ENCODE data around the gene HAUS3.

Gene HAUS3

DNA sequence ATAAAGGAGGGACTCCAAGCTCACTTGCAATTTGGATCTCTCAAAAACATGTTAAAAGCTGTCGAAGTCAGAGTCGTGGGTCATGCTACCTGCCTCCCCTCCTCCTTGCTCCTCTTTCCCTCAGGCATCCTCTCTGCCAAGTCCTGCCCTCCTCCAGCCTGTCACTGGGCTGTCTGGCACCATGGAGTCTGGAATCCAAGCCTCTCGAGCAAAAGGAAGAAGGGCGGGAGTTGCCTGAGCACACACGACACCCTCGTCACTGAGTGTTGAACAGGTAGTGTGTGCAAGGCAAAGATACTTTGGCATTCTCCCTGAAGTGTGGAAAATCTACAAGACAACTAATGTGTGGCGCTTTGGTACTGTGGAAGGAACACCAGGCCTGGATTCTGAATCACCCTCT is 62.2 kb downstream of the HAUS3 start (continued):
- TF ChIP-seq ZNF518A (tag by site-specific recombination; conservative IDR thresholded peaks at IDR 0.05; ENCODE audit: low read depth) (no peak), ZNF473 (tag by site-specific recombination; IDR thresholded peaks at IDR 0.05) (no peak), YY1 (tag by site-specific recombination; IDR thresholded peaks at IDR 0.05) (no peak), PBX3 (CRISPR knock-in tag; IDR thresholded peaks at IDR 0.05) (no peak), ZSCAN23 (tag by site-specific recombination; IDR thresholded peaks at IDR 0.05) (no peak)
- TF ChIP-seq, protein P1, sequence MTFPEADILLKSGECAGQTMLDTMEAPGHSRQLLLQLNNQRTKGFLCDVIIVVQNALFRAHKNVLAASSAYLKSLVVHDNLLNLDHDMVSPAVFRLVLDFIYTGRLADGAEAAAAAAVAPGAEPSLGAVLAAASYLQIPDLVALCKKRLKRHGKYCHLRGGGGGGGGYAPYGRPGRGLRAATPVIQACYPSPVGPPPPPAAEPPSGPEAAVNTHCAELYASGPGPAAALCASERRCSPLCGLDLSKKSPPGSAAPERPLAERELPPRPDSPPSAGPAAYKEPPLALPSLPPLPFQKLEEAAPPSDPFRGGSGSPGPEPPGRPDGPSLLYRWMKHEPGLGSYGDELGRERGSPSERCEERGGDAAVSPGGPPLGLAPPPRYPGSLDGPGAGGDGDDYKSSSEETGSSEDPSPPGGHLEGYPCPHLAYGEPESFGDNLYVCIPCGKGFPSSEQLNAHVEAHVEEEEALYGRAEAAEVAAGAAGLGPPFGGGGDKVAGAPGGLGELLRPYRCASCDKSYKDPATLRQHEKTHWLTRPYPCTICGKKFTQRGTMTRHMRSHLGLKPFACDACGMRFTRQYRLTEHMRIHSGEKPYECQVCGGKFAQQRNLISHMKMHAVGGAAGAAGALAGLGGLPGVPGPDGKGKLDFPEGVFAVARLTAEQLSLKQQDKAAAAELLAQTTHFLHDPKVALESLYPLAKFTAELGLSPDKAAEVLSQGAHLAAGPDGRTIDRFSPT (tag by site-specific recombination; IDR thresholded peaks at IDR 0.05), result no peak

GRCh38 chr4:2178986-2179385 is 62.9 kb downstream of the HAUS3 start:
- peaks cover 0 to 36% of the 10 kb centered on the region in 2 experiments; a peak in 1 of 3 replicates for H3K36me3 ChIP-seq (ENCODE audit: control insufficient read depth in 2 of 2, insufficient read depth in 1 of 2, low read length in 2 of 2)
- H3K4me3 ChIP-seq (ENCODE audit: low read depth, low read length), result no peak overlapping the region
- no peak for TF ChIP-seq ZEB2 (tag by site-specific recombination; IDR thresholded peaks at IDR 0.05)
- no peak for TF ChIP-seq HOXA7 (CRISPR knock-in tag; IDR thresholded peaks at IDR 0.05; ENCODE audit: borderline replicate concordance)
- TF ChIP-seq ZNF658 (tag by site-specific recombination; IDR thresholded peaks at IDR 0.05), result no peak
- no peak for TF ChIP-seq RBAK (tag by site-specific recombination; IDR thresholded peaks at IDR 0.05)
- no peak for TF ChIP-seq ZNF664 (tag by site-specific recombination; IDR thresholded peaks at IDR 0.05)
- no peak for TF ChIP-seq ZNF302 (tag by site-specific recombination; IDR thresholded peaks at IDR 0.05; ENCODE audit: low read depth)
- TF ChIP-seq ZNF157 (tag by site-specific recombination; IDR thresholded peaks at IDR 0.05), result no peak
- TF ChIP-seq, protein P2, sequence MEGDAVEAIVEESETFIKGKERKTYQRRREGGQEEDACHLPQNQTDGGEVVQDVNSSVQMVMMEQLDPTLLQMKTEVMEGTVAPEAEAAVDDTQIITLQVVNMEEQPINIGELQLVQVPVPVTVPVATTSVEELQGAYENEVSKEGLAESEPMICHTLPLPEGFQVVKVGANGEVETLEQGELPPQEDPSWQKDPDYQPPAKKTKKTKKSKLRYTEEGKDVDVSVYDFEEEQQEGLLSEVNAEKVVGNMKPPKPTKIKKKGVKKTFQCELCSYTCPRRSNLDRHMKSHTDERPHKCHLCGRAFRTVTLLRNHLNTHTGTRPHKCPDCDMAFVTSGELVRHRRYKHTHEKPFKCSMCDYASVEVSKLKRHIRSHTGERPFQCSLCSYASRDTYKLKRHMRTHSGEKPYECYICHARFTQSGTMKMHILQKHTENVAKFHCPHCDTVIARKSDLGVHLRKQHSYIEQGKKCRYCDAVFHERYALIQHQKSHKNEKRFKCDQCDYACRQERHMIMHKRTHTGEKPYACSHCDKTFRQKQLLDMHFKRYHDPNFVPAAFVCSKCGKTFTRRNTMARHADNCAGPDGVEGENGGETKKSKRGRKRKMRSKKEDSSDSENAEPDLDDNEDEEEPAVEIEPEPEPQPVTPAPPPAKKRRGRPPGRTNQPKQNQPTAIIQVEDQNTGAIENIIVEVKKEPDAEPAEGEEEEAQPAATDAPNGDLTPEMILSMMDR (tag by site-specific recombination; IDR thresholded peaks at IDR 0.05), result no peak
- TF ChIP-seq WT1 (tag by site-specific recombination; IDR thresholded peaks at IDR 0.05), result no peak
- TF ChIP-seq ATF2 (tag by site-specific recombination; IDR thresholded peaks at IDR 0.05; ENCODE audit: low read depth), result no peak
- no peak for TF ChIP-seq ZNF350 (tag by site-specific recombination; IDR thresholded peaks at IDR 0.05)
- no peak for TF ChIP-seq BCL11B (tag by site-specific recombination; IDR thresholded peaks at IDR 0.05; ENCODE audit: low read depth)
- no peak for TF ChIP-seq ZXDB (tag by site-specific recombination; IDR thresholded peaks at IDR 0.05)
- no peaks in the 10 kb centered on the region for H3K9me3 ChIP-seq (ENCODE audit: control insufficient read depth, insufficient read depth, low read depth, low read length)
- H3K27ac ChIP-seq (ENCODE audit: extremely low read depth, low read depth, low read length), result no peak overlapping the region
- ChIA-PET POLR2A (no interaction called here), CTCF (no interaction called here)
- no peaks in the 10 kb centered on the region for H3K4me1 ChIP-seq (ENCODE audit: control insufficient read depth, insufficient read depth, low read length)

All from HEK293 (cell line).